Activated gamma-delta T cell treated with Interleukin-2 at 50 U/mL for 16 hours (primary cell): ENCODE data around the gene UTP3.
A peak's percentile ranks its signal among the peaks of the same experiment; 100 is the strongest.
"Not testable (repeated sequence)": the region's sequence is repeated elsewhere in the genome, so short reads cannot be mapped to it uniquely, and the experiment has no call there.

Experiments used
- DNase-seq: peaks from one replicate; pipeline ENCODE4 v3.0.0-alpha.2; 2020

Gene UTP3

DNA sequence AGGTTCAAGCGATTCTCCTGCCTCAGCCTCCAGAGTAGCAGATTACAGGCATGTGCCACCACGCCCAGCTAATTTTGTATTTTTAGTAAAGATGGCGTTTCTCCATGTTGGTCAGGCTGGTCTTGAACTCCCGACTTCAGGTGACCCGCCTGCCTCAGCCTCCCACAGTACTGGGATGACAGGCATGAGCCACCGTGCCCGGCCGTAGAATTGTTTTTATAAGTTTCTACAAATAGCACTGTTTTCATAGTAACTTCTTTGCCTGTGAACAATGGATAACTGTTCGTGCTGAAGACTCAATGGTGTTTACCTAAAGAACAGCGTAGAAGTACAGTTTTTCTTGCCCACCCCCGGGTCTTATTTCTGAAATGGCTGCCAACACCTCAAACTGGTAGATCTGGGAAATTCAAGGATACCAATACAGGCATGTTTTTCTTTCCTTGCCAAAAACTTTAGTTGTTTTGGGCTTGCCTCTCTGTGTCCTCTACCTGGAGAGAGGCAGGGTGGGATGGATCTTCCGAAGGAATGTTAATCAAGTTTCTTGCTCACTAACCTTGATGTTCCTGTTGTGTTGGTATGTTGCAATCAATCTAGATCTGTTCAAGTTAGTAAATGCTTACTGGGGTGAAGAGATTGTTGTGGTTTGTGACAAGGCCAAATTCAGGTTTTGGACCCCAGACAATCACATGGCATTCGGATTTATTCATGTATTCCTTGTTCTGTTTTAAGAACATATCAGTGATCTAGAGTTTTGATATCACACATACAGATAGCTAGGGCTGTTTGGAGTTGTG is 30.7 kb downstream of the UTP3 start:
- DNase-seq, result no peak

DNA sequence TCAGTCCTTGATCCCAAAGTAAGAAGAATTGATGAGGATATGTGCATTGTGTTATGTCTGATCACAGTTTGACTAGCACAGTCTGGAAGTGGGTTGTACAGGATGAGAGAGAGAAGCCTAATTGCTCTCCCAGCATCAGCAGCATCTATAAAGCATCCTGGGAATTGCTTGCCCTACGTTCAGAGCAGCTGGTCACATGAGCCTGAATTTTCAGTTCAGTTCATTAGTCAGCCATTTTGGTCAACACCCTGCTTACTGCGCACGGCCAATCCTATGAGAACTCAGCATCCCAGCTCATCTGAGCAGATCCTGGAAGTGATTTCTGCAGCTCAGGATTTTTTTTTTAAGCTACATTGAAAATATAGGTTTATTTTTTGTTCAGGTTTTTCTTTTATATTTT is 33.4 kb downstream of the UTP3 start, which contains the start of gene RUFY3:
TSS of gene RUFY3 (plus strand) at position 218 of the 400 bp plus-strand sequence. CDS start 610 bp downstream, outside the sequence.
- DNase-seq, result no peak

DNA sequence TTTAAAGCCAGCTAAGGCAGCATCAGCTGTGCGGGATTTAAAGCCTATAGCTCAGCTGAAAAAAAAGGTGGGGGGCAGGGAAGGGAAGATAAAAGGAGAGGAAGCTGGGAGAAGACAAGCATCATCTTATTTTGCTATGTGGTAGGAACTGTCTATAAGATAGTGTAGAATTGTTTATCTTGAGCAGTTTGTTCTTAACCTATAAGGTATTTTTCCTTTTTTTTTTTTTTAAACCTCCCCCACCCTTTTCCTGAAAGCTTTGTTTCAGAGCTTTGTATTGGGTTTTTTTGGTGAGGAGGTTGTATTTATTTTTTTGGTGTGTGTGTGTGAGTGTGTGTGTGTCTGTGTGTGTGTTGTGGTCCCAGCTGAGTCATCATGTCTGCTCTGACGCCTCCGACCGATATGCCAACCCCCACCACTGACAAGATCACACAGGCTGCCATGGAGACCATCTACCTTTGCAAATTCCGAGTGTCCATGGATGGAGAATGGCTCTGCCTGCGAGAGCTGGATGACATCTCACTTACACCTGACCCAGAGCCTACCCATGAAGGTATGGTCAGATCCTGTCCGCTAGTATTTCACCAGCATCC is 34.0 kb downstream of the UTP3 start:
- DNase-seq, result peak; percentile 35

DNA sequence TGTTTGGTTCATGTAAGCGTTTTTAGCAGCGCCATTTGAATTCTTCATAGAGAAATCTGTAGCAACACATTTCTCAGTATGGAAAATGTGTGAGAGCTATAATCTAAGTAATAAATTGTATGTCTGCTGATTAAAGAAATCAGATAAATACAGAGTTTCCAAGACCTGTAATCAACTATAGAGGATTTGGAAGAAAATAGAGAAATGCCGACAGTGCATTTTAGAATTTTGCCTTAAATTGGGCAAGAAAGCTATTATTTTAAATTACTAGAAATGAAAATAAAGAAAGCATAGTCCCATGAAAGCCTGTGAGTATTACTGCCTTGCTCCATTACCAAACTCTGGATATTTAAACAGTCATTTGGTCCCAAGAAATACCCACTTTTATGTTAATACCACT is 36.1 kb downstream of the UTP3 start:
- DNase-seq, result no peak

DNA sequence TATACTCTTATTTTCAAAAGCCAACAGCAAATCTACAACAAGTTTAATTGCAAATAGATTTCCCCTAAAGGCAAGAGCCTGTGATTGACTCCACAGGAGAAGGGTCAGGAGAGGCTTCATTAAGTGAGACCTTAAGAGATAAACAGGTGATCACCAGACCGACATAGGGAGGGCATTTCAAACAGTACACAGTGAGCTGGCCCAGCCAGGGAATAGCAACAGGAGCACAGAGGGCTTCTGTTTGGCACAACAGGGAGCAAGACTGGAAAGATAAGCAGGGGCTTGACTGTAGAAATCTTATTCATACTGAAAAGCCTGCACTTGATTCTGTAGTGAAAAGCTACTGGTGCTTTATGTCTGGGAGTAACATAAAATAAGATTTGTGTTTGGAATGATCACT is 37.3 kb downstream of the UTP3 start:
- no peak for DNase-seq

DNA sequence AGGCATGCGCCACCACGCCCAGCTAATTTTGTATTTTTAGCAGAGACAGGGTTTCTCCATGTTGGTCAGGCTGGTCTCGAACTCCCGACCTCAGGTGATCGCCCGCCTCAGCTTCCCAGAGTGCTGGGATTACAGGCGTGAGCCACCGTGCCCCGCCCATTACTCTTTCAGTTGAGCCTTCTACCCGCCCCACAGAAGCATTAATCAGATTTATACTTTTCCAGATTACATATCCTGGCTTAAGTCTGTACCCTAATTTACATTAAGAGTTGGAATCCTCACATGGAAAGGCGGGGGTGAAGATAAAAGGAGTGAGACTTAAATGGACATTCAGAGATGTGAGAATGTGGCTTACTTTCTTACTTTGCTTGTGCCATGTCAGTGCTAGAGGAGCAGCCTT is 38.2 kb downstream of the UTP3 start:
- DNase-seq, result not testable (repeated sequence)

DNA sequence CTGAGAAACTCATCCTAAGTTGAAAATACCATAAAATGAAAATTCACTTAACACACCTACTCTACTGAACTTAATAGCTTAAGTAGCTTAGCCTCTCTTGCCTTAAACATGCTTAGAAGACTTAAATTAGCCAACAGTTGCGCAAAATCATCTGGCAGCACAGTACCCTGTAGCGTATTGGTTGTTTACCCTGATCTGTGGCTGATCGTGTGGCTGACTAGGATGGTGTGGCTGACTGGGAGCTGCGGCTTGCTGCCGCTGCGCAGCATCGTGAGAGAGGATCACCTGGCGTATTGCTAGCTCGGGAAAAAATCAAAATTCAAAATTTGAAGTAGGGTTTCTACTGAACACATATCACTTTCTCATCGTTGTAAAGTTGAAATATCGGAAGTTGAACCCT is 39.8 kb downstream of the UTP3 start:
- no peak for DNase-seq

DNA sequence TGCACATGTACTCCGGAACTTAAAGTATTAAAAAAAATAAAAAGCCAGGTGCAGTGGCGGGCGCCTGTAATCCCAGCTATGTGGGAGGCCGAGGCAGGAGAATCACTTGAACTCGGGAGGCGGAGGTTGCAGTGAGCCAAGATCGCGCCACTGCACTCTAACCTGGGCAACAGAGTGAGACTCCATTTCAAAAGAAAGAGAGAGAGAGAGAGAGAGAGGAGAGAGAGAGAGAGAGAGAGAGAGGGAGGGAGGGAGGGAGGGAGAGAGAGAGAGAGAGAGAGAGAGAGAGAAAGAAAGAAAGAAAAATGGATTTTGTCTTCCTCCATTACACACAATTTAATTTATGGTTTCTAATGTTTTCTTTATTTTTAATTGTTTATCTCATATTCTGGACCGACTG is 44.5 kb downstream of the UTP3 start:
- not testable (repeated sequence) for DNase-seq

DNA sequence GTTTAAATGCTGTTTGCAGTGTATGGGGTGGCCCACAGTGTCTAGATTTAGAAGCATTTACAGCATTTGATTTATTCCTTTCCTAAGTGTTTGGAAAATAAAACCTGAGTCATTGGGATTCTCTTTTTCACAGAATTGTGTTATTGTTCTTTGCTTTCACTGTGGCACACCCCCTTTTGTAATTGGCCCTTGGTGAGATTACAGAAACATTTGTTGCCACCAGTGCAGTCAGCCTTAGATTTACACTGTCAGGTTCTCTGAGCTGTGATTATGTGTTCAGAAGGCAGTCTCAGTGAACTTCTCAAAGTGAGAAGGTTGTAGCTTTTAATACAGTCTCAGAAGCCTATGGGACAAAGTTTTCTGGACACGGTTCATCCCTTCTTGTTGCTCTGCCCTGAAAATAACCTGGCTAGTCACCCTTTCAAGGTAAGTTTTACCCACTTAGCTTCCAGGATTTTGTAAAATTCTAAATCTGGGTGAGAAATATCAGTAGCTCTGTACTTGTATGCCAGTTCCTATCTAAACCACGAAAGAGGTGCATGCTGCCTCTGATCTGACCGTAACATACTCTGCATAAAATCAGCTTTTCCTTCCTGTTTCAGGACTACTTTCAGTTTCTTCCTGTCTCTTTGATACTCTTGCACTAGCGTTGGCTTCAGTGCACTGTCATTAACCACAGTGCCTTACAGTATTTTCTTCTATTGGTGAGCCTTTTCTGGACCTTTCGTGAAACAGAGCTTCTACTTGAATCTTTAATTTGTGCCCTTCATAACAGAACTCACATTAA is 46.0 kb downstream of the UTP3 start:
- DNase-seq, result peak; percentile 23

DNA sequence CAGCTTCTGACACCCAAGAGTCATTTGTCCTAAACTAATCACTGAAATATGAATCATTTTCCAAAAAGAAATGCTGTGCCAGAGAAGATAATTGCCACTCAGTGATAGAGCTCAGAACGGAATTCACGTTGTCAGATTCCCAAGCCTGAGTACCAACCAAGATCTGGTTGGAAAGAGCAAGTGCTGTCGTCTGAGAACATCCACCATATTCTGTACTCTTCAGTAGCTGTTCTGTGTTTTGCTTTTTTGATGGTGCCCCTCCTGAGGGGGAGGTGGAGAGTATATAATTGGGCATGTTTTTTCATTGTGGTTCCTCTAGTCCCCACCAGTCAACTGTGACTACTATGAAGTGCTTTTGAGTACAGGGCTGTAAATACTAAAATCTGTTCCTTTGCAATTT is 46.6 kb downstream of the UTP3 start:
- no peak for DNase-seq

DNA sequence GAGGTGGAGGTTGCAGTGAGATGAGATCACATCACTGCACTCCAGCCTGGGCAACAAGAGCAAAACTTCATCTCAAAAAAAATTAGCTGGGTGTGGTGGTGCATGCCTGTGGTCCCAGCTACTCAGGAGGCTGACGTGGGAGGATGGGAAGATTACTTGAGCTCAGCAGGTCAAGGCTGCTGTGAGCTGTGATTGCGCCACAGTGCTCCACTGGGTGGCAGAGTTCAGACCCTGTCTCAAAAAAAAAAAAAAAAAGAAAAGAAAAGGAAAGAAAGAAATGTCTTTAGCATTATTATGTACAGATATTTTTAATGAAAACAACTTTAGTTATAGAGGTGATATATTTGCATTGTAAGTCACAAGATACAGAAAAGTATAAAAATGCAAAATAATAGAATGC is 47.6 kb downstream of the UTP3 start:
- not testable (repeated sequence) for DNase-seq

DNA sequence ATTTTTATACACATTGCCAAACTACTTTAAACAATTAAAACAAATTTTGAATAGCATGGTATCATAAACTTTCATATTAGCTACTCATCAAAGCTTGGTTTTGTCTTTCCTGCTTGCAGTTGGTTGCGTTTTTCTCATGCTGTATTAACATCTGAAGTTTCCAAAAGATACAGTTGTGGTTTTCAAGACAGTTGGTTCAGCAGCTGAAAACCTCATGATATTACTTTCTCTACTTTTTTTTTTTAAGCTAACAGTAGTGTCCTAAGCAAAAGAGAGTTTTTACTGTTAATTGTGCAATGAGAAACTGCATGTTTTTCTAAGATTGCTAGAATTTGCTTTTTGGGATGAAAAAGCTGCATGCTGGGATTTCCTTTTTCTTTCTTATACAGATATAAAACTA is 48.7 kb downstream of the UTP3 start:
- DNase-seq, result no peak

DNA sequence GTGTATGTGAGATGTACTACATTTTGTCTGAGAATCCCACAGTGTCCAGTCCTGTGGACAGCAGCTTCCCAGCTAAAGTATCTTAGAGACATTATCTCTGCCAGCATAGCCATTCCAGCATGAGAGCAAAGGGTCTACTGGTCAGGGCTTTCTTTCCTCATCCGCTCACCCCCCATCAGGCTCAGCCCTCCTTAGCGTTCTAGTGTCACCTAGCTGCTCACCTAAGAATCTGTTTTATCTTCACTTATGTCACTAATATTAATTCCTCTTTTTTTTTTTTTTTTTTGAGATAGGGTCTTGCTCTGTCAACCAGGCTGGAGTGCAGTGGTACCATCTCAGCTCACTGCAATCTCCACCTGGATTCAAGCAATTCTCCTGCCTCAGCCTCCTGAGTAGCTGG is 49.1 kb downstream of the UTP3 start:
- no peak for DNase-seq

DNA sequence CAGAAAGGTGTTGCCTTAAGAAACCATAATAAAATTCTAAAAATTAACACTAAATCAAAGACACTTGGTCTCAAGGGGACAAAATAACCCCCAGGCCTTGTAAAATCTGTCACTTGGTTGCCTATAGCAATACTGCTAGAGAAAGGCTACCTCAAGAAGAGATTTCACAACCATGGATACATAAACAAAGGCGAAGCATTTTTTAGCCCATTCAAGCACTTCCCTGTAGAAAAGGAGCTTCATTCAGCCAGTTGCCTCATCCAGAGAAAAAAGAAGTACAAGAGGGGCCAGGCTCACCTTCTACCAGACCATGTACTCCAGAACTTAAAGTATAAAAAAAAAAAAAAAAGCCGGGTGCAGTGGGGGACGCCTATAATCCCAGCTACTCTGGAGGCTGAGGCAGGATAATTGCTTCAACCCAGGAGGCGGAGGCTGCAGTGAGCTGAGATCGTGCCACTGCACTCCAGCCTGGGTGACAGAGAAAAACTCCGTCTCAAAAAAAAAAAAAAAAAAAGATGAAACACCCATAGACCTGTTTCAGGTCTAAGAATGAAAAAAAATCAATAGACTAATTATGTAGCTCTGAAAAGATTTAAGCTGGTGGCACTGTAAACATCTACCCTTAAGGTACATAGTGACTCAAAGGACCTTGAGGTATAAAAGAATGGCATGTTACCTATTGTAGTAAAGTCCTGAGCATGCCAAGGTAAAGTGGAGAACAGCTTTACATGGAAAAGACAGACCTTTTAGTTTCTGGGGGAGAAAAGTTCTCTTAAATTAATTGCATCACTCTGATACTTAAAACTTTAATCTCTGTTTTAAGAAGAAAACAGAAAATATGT is 51.4 kb downstream of the UTP3 start:
- DNase-seq, result no peak
